NCI-H446 (cell line): Measurements from ENCODE around the gene BMI1.
"Not testable (repeated sequence)": the region's sequence is repeated elsewhere in the genome, so short reads cannot be mapped to it uniquely, and the experiment has no call there.

Source experiments
- DNase-seq, 2 experiments: peaks; one replicate each; lab custom pipeline; 2025; lab: John Stamatoyannopoulos, UW

The BMI1 gene

DNA sequence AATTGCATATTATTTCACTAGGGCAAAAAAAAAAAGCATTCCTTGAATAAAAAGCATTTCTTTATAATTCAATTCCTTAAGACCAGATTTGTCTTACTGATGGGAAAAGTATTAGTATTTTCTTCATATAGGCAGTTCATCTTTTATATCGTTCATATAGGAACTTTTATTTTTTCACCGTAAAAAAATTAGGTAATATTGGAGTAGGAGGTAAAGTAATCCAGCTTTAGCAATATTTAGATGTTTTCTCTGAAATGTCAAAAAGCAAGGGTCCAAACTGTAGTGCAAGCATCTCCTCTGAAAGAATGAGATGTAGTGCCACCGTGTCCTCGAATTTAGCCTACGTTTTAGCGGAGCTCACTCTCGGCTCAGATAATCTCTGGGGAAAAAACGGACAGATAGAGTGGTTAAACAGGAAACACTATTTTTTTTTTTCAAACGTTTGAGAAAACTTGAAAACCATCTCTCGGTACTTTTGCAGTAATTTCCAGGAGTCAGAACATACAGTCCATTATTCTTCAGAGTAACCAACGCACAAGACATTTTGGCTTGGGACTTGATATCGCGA lies 18.9 kb downstream of the BMI1 start:
- no peak for DNase-seq

DNA sequence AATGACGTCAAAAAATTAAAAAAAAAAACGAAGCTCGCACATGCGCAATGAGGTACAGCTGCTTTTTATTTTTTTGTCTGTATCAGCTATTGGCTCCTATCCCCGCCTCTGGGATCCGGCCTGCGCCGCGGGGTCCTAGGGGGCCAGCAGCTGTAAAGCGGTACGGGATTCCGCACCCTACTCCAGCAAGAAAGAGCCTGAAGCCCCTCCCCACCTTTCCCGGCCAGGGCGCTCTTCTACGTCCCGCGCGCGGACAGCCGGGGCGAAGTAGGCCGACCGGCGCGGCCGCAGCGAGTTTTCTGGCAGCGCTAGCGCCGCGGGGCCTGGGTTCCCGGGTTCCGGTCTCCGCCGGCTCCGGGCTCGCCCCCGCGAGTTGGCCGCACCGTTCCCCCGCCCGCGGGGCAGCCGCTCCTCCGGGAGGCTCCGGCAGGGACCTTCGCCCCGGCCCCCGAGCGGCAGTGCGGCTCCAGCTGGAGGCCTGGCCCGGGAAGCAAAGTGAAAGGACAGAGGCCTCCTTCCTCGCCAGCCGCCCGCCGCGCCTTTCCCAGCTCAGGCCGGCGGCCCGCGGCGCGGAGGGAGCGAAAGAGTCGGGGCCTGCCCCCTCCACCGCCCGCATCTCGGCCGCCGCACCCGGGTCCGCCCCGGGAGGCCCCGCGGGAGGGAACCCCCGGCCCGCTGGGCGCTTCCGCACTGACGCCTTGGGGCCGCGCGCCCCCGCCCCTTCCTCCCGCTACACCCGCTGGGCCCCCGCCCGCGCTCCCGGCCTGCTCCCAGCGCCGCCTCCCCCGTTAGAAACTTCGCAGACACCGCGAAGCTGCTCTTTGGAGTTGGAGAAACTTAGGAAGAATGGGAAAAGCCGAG lies 19.7 kb downstream of the BMI1 start:
- DNase-seq, result peak; percentile 85 to 87

DNA sequence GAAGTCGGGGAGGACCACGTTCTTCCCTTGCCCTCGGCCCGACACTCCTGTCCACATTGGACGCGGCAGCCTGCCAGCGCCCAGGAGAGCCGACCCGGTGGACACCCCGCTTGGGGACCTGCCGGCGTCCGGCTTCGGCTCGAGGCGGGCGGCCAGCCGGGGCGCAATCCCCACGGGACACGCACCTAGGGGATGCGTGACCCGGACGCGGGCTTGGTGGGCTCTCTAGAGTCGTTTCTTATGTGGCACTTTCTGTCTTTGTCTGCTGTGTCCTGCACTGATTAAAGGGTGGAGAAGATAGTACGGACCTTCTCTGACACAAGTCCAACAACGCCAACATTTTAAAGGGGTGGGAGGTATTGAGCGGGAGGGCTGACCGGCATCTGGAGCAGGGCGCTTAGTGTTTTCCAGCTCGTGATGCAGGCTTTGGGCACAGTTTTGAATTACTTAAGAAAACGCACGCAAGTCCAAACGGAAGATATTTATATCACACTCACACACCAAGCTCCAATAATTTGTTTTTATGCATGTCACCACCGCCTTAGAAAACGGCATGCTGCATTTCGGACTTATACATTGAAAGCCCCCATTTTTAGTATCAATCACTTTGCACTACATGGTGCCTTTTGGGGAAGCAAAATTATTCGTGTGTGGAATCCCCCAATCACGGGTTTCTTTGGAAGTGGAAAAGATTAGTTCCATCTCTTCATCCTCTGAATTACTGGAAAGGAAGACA lies 20.5 kb downstream of the BMI1 start:
- no peak for DNase-seq

- DNase-seq, result no peak
These were observed 21.0 kb downstream of the BMI1 start for GRCh38 chr10:22341926-22342196.

GRCh38 chr10:22342421-22342820 lies 21.5 kb downstream of the BMI1 start:
- DNase-seq, result no peak

GRCh38 chr10:22343731-22344130 lies 22.8 kb downstream of the BMI1 start:
- DNase-seq, result no peak

- DNase-seq, result peak in 1 of 2 experiments; percentile 7
These were observed 23.4 kb downstream of the BMI1 start for GRCh38 chr10:22344249-22344648.

GRCh38 chr10:22344781-22345300 lies 23.9 kb downstream of the BMI1 start:
- no peak for DNase-seq

DNA sequence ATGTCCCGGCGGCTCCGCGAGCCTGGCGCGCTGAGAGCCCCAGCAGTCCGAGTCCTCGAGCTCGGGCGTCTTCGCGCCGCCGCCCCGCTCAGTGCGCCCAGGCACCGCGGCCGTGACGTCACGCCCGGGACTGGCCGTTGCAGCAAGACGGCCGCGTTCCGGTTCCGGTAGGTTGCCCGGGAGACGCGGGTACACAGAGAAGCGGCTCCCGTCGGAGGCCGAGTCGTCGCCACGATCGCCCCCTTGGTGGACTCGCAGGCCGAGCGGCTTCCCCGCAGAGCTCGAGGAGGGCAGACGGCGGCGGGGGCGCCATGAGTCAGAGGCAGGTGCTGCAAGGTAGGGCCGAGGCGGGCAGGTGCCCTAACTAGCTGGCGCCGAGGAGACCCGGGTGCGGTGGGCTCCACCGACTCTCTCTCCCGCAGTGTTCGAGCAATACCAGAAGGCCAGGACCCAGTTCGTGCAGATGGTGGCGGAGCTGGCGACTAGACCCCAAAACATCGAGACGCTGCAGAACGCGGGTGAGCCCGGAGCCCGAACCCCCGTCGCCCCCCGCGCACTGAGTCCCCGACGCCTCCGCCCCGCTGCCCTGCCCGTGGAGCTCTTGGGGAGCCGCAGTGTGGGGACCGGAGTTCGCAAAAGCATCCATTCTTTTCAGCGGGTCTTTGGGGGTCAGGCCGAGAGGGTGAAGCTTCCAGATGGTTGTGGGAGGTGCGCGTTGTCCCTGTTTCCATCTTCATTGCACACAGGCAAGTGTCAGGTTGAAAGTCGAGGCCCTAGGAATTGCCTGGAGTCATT lies 24.6 kb downstream of the BMI1 start, which contains the start of gene SPAG6:
SPAG6 (plus strand) TSS at position 196 of the 795 bp plus-strand sequence; CDS start at position 312, 116 bp downstream.
- no peak for DNase-seq

GRCh38 chr10:22346096-22346661 lies 25.3 kb downstream of the BMI1 start:
- no peak for DNase-seq

DNA sequence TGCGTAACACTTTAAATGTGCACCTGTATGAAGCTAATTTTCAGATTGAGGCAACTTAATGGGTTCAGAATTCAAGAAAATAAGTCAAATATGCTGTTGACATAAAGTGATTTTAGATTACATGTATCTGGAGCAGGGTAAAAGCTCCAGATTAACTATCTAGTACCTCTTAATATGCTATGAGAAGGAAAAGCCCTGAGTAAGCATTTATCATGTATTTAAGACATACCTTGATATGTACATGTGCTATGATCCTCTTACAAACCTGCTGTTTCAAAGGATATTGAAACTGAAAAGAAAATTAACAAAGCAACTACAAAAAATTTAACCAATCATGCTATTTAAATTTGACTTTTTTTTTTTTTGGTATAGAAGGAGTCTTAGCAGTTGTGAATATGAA lies 28.9 kb downstream of the BMI1 start:
- DNase-seq, result no peak

DNA sequence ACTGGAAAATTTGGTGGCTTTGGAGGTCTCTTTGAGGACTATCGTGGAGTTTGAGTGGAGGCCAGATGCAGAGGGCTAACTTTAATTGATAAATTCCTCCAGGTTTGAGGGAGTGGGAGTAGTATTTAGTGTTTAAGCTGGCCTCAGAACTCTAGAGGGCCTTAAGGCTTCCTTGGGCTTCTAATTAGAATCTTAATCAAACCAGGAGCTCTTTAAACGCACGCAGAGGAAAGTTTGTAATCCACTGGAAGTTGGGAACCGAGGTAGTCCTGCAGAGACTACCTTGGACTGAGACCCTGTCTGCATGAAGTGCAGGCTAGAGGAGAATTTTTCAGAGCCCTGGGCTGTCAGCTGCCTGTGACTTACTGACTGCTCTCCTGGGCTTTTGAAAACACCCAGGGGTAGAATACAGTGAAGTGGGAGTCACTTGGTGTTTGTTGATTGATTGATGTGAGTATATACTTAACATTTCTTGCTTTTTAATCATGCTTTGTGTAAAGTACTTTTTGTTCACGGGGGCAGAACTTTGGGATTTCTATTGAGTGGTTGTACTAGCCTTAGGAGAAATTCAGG lies 30.3 kb downstream of the BMI1 start:
- DNase-seq, result no peak

DNA sequence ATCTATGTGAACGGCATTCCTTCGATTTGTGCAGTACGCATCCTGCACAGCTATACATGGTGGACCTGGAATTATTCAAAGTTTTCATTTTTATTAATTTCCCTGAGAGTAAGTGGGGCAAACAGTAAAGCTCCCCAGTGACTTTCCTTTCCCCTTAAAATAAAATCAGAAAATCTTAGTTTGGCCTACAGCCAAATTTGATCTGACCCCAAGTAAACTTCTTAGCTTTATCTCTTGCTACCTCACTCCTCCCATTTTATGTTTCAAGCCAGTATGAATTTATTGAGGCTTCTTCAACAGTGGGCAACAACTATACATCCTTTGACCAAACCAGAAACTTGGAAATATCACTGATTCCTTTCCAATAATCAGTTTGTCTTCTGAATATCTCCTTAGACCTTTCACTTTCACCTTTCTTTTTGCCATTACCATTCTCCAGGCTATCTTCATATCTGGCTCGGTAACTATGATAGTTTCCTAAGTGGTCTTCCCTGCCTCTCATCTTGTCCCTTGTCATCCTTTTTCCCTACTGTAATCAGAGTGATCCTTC lies 35.5 kb downstream of the BMI1 start:
- DNase-seq, result no peak

- not testable (repeated sequence) for DNase-seq
These were observed 36.9 kb downstream of the BMI1 start for GRCh38 chr10:22357770-22358169.

DNA sequence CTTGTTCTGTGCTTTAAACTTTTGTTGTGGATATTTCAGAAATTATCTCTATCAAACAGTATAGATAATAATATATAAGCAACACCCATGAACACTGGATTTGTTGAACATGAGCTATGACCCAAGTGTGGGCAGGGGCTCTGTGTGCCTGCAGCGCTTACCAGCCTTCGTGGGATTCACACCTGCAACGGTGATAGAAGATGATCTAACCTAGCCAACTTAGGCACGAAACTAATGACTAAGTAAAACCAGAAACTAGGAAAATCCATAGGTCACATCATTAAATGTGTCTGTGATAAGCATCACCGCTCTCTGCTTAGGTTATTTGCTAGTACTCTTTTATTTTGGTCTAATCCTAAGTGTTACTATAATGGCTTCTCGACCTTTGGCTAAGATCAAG lies 42.4 kb downstream of the BMI1 start:
- DNase-seq, result no peak

- no peak for DNase-seq
These were observed 43.7 kb downstream of the BMI1 start for GRCh38 chr10:22364407-22365140.

DNA sequence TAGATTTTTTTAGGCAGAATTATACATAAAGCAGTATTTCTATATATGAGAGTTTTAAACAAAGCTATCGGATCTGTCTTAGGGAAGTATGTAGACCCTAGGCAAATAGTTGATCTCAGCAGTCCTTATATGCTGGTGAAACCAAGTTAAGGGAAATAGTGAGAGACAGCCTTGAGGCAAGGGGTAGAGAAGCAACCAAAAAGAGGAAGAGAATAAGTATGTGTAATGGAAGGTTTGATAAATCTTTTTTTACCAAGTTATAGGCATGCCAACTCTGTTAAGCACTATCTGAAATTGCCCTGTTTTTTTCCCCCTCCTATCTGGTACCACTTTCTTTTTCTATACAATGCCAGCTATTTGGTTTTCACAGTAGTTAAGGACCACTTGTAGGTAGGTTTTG lies 44.3 kb downstream of the BMI1 start:
- DNase-seq, result no peak

DNA sequence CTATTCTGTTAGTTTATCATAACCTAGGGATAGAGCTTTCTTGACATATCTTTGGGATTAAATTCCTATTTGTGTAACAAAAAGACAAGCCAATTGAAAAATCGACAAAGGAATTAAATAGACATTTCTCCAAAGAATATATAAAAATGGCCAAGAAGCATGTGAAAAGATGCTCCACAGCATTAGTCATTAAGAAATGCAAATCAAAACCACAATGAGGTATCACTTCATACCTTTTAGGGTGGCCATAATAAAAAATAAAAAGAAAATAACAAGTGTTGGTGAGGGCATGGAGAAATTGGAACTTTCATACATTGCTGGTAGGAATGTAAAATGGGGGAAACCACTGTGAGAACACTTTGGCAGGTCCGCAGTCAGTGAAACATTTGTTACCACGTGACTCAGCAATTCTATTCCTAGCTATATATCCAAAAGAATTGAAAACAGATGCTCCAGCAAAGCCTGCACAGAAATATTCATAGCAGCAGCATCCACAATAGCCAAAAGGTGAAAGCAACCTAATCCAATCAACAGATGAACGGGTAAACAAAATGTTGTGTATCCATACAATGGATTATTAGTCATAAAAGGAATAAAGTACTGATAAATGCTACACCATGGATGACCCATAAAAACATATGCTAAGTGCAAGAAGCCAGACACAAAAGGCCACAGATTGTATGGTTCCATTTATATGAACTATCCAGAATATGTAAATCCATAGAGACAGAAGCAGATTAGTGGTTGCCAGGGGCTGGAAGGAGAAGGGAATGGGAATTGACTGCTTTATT lies 44.9 kb downstream of the BMI1 start:
- DNase-seq, result no peak

GRCh38 chr10:22366435-22366703 lies 45.5 kb downstream of the BMI1 start:
- DNase-seq, result no peak

- no peak for DNase-seq
These were observed 45.9 kb downstream of the BMI1 start for GRCh38 chr10:22366771-22367170.
